ENCODE data around the gene TMEM42.

DNA sequence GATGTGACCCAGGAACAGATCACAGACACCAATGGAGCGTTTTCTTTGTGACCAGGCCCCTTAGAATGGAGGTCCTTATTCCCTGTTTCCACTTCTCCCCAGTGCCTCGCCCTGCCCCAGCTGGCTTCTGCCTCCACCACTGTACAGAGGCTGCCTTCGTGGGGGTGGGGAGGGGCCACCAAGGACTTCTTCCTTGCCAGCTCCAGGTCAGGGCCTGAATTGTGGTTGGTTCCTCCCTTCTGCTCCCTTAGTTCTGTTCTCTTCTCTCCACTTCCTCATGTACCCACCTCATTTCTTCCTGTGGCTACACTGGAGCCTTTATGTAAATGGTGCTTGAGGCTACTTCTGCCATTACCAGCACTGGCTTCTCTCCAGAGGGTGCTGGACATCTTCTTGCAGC is 29.1 kb downstream of the TMEM42 start:
- TF ChIP-seq, protein P1, sequence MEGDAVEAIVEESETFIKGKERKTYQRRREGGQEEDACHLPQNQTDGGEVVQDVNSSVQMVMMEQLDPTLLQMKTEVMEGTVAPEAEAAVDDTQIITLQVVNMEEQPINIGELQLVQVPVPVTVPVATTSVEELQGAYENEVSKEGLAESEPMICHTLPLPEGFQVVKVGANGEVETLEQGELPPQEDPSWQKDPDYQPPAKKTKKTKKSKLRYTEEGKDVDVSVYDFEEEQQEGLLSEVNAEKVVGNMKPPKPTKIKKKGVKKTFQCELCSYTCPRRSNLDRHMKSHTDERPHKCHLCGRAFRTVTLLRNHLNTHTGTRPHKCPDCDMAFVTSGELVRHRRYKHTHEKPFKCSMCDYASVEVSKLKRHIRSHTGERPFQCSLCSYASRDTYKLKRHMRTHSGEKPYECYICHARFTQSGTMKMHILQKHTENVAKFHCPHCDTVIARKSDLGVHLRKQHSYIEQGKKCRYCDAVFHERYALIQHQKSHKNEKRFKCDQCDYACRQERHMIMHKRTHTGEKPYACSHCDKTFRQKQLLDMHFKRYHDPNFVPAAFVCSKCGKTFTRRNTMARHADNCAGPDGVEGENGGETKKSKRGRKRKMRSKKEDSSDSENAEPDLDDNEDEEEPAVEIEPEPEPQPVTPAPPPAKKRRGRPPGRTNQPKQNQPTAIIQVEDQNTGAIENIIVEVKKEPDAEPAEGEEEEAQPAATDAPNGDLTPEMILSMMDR (IDR thresholded peaks at IDR 0.05): no peak
- TF ChIP-seq POLR2A (IDR thresholded peaks at IDR 0.05): no peak
- TF ChIP-seq EP300 (IDR thresholded peaks at IDR 0.05): no peak

Measured in ovary (tissue), 3 donors.